ENCODE data around the gene FOXP3. TPM values are rescaled to one million over a fixed set of nuclear protein-coding genes. Genes with fewer than 3 reads are reported as not detected.

The FOXP3 gene
- total RNA-seq, 1 donor from 2014 or later, result not detected

DNA sequence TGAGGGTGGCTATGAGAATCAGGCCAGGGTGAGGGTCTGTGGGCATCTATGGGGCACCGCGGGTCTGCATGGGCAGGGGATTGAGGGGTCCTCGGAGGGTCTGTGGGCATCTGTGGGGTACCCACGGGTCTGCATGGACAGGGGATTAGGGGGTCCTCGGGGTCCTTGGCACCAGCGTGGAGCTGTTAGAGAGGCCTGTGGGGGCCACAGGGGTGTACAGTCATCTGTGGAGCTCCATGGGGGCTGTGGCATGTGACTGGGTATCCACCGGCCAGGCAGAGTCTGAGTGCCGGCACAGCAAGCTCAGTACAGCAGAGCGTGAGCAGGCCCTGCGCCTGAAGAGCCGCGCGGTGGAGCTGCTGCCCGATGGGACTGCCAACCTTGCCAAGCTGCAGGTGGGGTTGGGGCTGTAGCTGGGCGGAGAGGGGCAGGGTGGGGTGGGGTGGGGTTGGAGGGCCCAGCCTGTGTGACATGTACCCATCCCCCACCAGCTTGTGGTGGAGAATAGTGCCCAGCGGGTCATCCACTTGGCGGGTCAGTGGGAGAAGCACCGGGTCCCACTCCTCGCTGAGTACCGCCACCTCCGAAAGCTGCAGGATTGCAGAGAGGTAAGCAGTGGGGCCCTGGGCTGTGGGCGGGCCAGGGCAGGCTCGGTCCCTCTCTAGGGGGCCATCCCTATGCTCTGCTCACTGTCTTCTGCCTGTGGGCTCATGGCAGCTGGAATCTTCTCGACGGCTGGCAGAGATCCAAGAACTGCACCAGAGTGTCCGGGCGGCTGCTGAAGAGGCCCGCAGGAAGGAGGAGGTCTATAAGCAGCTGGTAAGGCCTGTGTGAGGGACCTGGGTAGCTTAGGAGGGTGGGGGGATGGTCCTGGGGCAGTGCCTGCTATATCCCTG is 16.3 kb downstream of the FOXP3 start:
- no peaks in the 10 kb centered on the region for H3K9me3 ChIP-seq
- no peak overlapping the region for H3K27ac ChIP-seq
- DNase-seq, result no peak
- H3K4me1 ChIP-seq, result no peaks in the 10 kb centered on the region
- no peak overlapping the region for H3K4me3 ChIP-seq
- H3K36me3 ChIP-seq, result peaks cover 43% of the 10 kb centered on the region
- TF ChIP-seq, protein P1, sequence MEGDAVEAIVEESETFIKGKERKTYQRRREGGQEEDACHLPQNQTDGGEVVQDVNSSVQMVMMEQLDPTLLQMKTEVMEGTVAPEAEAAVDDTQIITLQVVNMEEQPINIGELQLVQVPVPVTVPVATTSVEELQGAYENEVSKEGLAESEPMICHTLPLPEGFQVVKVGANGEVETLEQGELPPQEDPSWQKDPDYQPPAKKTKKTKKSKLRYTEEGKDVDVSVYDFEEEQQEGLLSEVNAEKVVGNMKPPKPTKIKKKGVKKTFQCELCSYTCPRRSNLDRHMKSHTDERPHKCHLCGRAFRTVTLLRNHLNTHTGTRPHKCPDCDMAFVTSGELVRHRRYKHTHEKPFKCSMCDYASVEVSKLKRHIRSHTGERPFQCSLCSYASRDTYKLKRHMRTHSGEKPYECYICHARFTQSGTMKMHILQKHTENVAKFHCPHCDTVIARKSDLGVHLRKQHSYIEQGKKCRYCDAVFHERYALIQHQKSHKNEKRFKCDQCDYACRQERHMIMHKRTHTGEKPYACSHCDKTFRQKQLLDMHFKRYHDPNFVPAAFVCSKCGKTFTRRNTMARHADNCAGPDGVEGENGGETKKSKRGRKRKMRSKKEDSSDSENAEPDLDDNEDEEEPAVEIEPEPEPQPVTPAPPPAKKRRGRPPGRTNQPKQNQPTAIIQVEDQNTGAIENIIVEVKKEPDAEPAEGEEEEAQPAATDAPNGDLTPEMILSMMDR (IDR thresholded peaks at IDR 0.05), result no peak
- no peak for ATAC-seq
- H3K27me3 ChIP-seq (ENCODE audit: low read depth), result no peaks in the 10 kb centered on the region
- intact Hi-C loops (cut with DNase I), result no loop called here

DNA sequence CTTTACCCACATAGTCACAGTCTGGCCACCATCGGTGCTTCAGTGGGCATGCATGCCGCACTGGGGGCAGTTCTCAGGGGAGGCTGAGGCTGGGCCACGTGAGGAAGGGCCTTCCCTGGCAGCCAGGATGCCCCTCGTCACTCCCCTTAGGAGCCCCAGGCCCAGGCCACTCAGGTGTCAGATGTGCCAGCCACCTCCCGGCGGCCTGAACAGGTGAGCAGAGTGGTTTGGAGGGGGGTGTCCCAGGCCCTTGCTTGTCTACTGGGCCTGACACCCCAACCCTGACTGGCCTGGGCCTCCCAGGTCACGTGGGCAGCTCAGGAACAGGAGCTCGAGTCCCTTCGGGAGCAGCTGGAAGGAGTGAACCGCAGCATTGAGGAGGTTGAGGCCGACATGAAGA is 17.2 kb downstream of the FOXP3 start:
- H3K27me3 ChIP-seq (ENCODE audit: low read depth), result no peaks in the 10 kb centered on the region
- DNase-seq (no peak), ATAC-seq (no peak)
- peaks cover 51% of the 10 kb centered on the region for H3K36me3 ChIP-seq
- intact Hi-C loops (cut with DNase I), result no loop called here
- H3K4me3 ChIP-seq, result no peak overlapping the region
- no peaks in the 10 kb centered on the region for H3K4me1 ChIP-seq
- TF ChIP-seq, protein P1 (IDR thresholded peaks at IDR 0.05), result no peak
- H3K27ac ChIP-seq, result no peak overlapping the region
- no peaks in the 10 kb centered on the region for H3K9me3 ChIP-seq

DNA sequence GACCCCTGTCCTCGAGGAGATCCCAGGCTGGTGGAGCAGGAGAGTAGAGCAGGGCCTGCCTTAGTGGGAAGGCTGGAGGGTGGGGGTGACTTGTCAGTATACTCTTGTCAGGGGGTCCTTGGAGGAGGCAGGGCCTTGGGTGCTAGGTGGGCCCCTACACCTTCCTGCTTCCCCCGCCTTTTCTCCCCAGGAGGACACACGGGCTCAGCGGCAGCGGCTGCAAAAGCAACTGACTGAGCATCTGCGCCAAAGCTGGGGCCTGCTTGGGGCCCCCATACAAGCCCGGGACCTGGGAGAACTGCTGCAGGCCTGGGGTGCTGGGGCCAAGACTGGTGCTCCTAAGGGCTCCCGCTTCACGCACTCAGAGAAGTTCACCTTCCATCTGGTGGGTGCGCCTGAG is 18.0 kb downstream of the FOXP3 start:
- DNase-seq (no peak), ATAC-seq (no peak)
- TF ChIP-seq, protein P1 (IDR thresholded peaks at IDR 0.05), result no peak
- H3K4me1 ChIP-seq, result no peaks in the 10 kb centered on the region
- H3K36me3 ChIP-seq, result peaks cover 52% of the 10 kb centered on the region
- intact Hi-C loops (cut with DNase I), result no loop called here
- no peaks in the 10 kb centered on the region for H3K9me3 ChIP-seq
- H3K4me3 ChIP-seq, result no peak overlapping the region
- H3K27ac ChIP-seq, result no peak overlapping the region
- no peaks in the 10 kb centered on the region for H3K27me3 ChIP-seq (ENCODE audit: low read depth)

DNA sequence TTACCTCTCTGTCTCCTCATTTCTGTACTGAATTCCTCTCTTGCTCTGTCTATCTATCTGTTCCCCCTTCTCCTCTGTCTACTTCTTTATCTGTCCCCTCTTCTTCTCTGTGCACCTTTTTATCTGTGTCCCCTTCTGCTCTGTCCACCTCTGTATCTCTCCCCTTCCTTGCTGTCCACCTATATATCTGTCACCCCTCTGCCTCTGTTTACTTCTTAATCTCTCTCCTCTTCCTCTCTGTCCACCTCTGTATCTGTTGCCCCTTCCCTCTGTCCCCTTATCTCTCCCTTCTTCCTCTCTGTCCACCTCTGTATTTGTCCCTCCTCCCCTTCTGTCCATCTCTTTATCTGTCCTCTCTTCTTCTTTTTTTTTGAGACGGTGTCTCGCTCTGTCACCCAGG is 20.3 kb downstream of the FOXP3 start:
- no peaks in the 10 kb centered on the region for H3K4me1 ChIP-seq
- H3K27me3 ChIP-seq (ENCODE audit: low read depth), result no peaks in the 10 kb centered on the region
- ATAC-seq (no peak), DNase-seq (no peak)
- intact Hi-C loops (cut with DNase I), result no loop called here
- peaks cover 51% of the 10 kb centered on the region for H3K36me3 ChIP-seq
- H3K4me3 ChIP-seq, result no peak overlapping the region
- TF ChIP-seq, protein P1 (IDR thresholded peaks at IDR 0.05), result no peak
- H3K27ac ChIP-seq, result no peak overlapping the region
- H3K9me3 ChIP-seq, result no peaks in the 10 kb centered on the region

DNA sequence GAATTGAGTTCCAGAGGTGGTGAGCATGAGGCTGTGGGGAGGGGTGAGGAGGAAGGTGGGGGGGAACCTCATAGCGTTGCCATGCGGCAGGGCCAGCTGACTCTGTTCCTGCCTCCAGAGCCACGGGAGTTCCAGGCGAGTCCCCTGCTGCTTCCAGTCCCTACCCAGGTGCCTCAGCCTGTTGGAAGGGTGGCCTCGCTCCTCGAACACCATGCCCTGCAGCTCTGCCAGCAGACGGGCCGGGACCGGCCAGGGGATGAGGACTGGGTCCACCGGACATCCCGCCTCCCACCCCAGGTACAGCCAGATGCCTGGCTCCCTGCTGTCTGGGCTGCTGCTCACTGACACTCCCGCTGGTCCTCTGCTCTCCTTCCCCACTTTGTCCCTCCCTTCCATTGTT is 21.3 kb downstream of the FOXP3 start:
- intact Hi-C loops (cut with DNase I), result no loop called here
- H3K27ac ChIP-seq, result no peak overlapping the region
- no peak for DNase-seq
- H3K27me3 ChIP-seq (ENCODE audit: low read depth), result no peaks in the 10 kb centered on the region
- no peaks in the 10 kb centered on the region for H3K9me3 ChIP-seq
- TF ChIP-seq, protein P1 (IDR thresholded peaks at IDR 0.05), result no peak
- H3K4me3 ChIP-seq, result no peak overlapping the region
- H3K4me1 ChIP-seq, result no peaks in the 10 kb centered on the region
- no peak for ATAC-seq
- H3K36me3 ChIP-seq, result peaks cover 41% of the 10 kb centered on the region

All from lower lobe of right lung (tissue), 2 donors.